Spleen (tissue), 11 donors: Measurements from ENCODE around the gene NPIPB2. TPM values are rescaled to one million over a fixed set of nuclear protein-coding genes. Genes with fewer than 3 reads are reported as not detected.

Experiments used
- DNase-seq: peaks from one replicate; pipeline ENCODE4 v3.0.0-alpha.2; 2020
- H3K27ac ChIP-seq, 8 donors: fragments of 200-600 bp; sonication (generic) in 7 of 8; 1 replicate in 4 of 8; 2 replicates in 4 of 8; pipeline versions ENCODE4 v1.5.0 to v1.8.0; 2016 to 2021; ENCODE audit warnings: inconsistent platforms in 4 of 8, mild to moderate bottlenecking in 4 of 8, moderate library complexity in 1 of 8
- H3K27me3 ChIP-seq, 7 donors: fragments of 200-600 bp; sonication (generic) in 6 of 7; replicated peaks in 1 of 7; 1 replicate in 4 of 7; 2 replicates in 3 of 7; pipeline versions ENCODE4 v1.5.0 to v1.8.0; 2016 to 2021; ENCODE audit warnings: inconsistent platforms in 3 of 7, mild to moderate bottlenecking in 1 of 7
- H3K36me3 ChIP-seq, 6 donors: fragments of 200-600 bp; sonication (generic) in 5 of 6; 1 replicate in 4 of 6; 2 replicates in 2 of 6; pipeline versions ENCODE4 v1.5.0 to v1.8.0; 2016 to 2021; ENCODE audit warnings: inconsistent platforms in 2 of 6
- H3K4me1 ChIP-seq, 6 donors: fragments of 200-600 bp; sonication (generic) in 5 of 6; 1 replicate in 3 of 6; 2 replicates in 3 of 6; pipeline versions ENCODE4 v1.5.0 to v1.8.0; 2016 to 2021; ENCODE audit warnings: inconsistent platforms in 3 of 6
- H3K4me3 ChIP-seq, 8 donors: fragments of 200-600 bp; sonication (generic) in 7 of 8; 1 replicate in 4 of 8; 2 replicates in 4 of 8; pipeline versions ENCODE4 v1.5.0 to v1.8.0; 2016 to 2021; ENCODE audit warnings: inconsistent platforms in 4 of 8, mild to moderate bottlenecking in 4 of 8, moderate library complexity in 2 of 8
- H3K9me3 ChIP-seq, 8 donors: fragments of 200-600 bp; sonication (generic) in 7 of 8; 1 replicate in 4 of 8; 2 replicates in 4 of 8; pipeline versions ENCODE4 v1.5.0 to v1.8.0; 2016 to 2021; ENCODE audit warnings: inconsistent platforms in 4 of 8
- POLR2A ChIP-seq, 3 donors: fragments of 450-650 bp; IDR thresholded peaks; one replicate each; pipeline ENCODE4 v1.5.1; 2017; ENCODE audit warnings: antibody characterized with exemption in 3 of 3, mild to moderate bottlenecking in 1 of 3
- POLR2AphosphoS5 ChIP-seq, 3 donors: sonication (generic); formaldehyde crosslinking; IDR thresholded peaks; one replicate each; pipeline ENCODE4 v1.5.1; 2017; ENCODE audit warnings: antibody characterized with exemption in 3 of 3
- WGBS, 5 donors: extraction: QIAGEN DNeasy Blood & Tissue Kit in 3 of 5; methylation state at CpG; one replicate each; pipeline versions ENCODE4 v1.1.5 to v1.1.7; 2013 to 2018; 5-methylcytosine and 5-hydroxymethylcytosine counted together
- intact Hi-C: fragments of 100-400 bp; cut with DNase I; formaldehyde crosslinking; loops from one replicate; pipeline ENCODE4 v1.15.0; 2023; ENCODE audit warnings: low total_unique reads
- polyA plus RNA-seq, 3 donors: library from polyadenylated mRNA; stranded (reverse); fragments of 200-250 nt; gene quantifications; one replicate each; pipeline ENCODE4 v1.2.1, GENCODE V29; 2013
- total RNA-seq, 7 donors: library from RNA; depleted of rRNA in 3 of 7; stranded (reverse); fragments of >200 nt in 3 of 7; fragmentation: NEBNext Ultra II Directional in 4 of 7; extraction: Animal tissue kit (Norgen Biotek cat#: 25700) in 4 of 7; gene quantifications; one replicate each; pipeline versions ENCODE4 v1.1.0 to v1.2.1, GENCODE V29; 2016 to 2021
- TF ChIP-seq, protein P1 (sequence below), 11 experiments: fragments of 200-600 bp in 7 of 11; fragments of 450-650 bp in 4 of 11; sonication (generic) in 4 of 11; IDR thresholded peaks in 8 of 11; conservative IDR thresholded peaks in 3 of 11; 1 replicate in 7 of 11; 2 replicates in 4 of 11; pipeline versions ENCODE4 v1.4.0 to v1.8.0; 2016 to 2021; ENCODE audit warnings: antibody characterized with exemption in 11 of 11, inconsistent platforms in 4 of 11, mild to moderate bottlenecking in 1 of 11
- donor health status: healthy with polysubstance abuse.
- donor health status: DM: no; HTN: no; CAD: no; lungs with moderate emphysema.
- donor health status: DM: no; HTN: no; CAD: no.
- donor health status: Bipolar disorder and iron deficiency.
- donor health status: healthy.
- donor health status: DM: no; HTN: no; CAD: no.
- donor health status: DM: yes; HTN: yes; CAD: no.

NPIPB2 gene
- total and polyA plus RNA-seq, 10 donors = 4.0 to 23.7 (median 10.9) TPM

- intact Hi-C loops = no loop called here
- Histone ChIP-seq H3K4me3 (no peak overlapping the region), H3K9me3 (no peaks in the 10 kb centered on the region), H3K27me3 (no peaks in the 10 kb centered on the region), H3K27ac (no peak overlapping the region), H3K4me1 (peaks cover 24 to 93% (median 66%) of the 10 kb centered on the region in 6 donors), H3K36me3 (peaks cover 0 to 23% (median 1%) of the 10 kb centered on the region in 6 donors)
- no peak for DNase-seq
- WGBS, 5 donors = 84 to 89% (median 85%) methylated on average over 18 of the region's 18 CpGs
- TF ChIP-seq POLR2AphosphoS5 (IDR thresholded peaks at IDR 0.05) (no peak), POLR2A (IDR thresholded peaks at IDR 0.05) (no peak)
- TF ChIP-seq, protein P1, sequence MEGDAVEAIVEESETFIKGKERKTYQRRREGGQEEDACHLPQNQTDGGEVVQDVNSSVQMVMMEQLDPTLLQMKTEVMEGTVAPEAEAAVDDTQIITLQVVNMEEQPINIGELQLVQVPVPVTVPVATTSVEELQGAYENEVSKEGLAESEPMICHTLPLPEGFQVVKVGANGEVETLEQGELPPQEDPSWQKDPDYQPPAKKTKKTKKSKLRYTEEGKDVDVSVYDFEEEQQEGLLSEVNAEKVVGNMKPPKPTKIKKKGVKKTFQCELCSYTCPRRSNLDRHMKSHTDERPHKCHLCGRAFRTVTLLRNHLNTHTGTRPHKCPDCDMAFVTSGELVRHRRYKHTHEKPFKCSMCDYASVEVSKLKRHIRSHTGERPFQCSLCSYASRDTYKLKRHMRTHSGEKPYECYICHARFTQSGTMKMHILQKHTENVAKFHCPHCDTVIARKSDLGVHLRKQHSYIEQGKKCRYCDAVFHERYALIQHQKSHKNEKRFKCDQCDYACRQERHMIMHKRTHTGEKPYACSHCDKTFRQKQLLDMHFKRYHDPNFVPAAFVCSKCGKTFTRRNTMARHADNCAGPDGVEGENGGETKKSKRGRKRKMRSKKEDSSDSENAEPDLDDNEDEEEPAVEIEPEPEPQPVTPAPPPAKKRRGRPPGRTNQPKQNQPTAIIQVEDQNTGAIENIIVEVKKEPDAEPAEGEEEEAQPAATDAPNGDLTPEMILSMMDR (IDR thresholded peaks at IDR 0.05 in 8 of 11, conservative IDR thresholded peaks at IDR 0.05 in 3 of 11) = no peak
Observed at GRCh38 chr16:11909653-11910545, 31.9 kb downstream of the NPIPB2 start.

GRCh38 chr16:11907160-11907970, 34.5 kb downstream of the NPIPB2 start:
- no peak for DNase-seq
- Histone ChIP-seq H3K27me3 (no peaks in the 10 kb centered on the region), H3K36me3 (peaks cover 0 to 47% (median 4%) of the 10 kb centered on the region in 6 donors), H3K4me1 (peaks cover 13 to 92% (median 45%) of the 10 kb centered on the region in 6 donors), H3K4me3 (no peak overlapping the region), H3K9me3 (no peaks in the 10 kb centered on the region), H3K27ac (no peak overlapping the region)
- intact Hi-C loops = no loop called here
- WGBS, 5 donors = 90 to 98% (median 95%) methylated on average over 8 of the region's 8 CpGs
- no peak for TF ChIP-seq POLR2AphosphoS5 (IDR thresholded peaks at IDR 0.05)
- TF ChIP-seq, protein P1 (IDR thresholded peaks at IDR 0.05 in 8 of 11, conservative IDR thresholded peaks at IDR 0.05 in 3 of 11) = no peak
- no peak for TF ChIP-seq POLR2A (IDR thresholded peaks at IDR 0.05)

- Histone ChIP-seq H3K27me3 (no peaks in the 10 kb centered on the region), H3K4me3 (no peak overlapping the region), H3K9me3 (no peaks in the 10 kb centered on the region), H3K36me3 (peaks cover 0 to 56% (median 4%) of the 10 kb centered on the region in 6 donors), H3K27ac (no peak overlapping the region), H3K4me1 (peaks cover 0 to 92% (median 39%) of the 10 kb centered on the region in 6 donors)
- no peak for TF ChIP-seq POLR2A (IDR thresholded peaks at IDR 0.05)
- TF ChIP-seq, protein P1 (IDR thresholded peaks at IDR 0.05 in 8 of 11, conservative IDR thresholded peaks at IDR 0.05 in 3 of 11) = no peak
- no peak for TF ChIP-seq POLR2AphosphoS5 (IDR thresholded peaks at IDR 0.05)
- 92 to 96% (median 94%) methylated on average over 6 of the region's 6 CpGs for WGBS, 5 donors
- DNase-seq = no peak
- intact Hi-C loops = no loop called here
Observed at GRCh38 chr16:11903906-11904305, 37.9 kb downstream of the NPIPB2 start.
